ENCODE data around the gene ADNP2.

GRCh38 chr18:80074183-80074582 lies 34.9 kb upstream of the ADNP2 start:
- no peak for TF ChIP-seq CTCF (IDR thresholded peaks at IDR 0.05)
- no peak for TF ChIP-seq EZH2 (IDR thresholded peaks at IDR 0.05; ENCODE audit: borderline replicate concordance, insufficient read depth, low read depth, low read length, poor library complexity, severe bottlenecking)

All from B cell (primary cell).